ENCODE measurements around the gene ANKS4B. TPM values are rescaled to one million over a fixed set of nuclear protein-coding genes. Genes with fewer than 3 reads are reported as not detected.

Gene ANKS4B
- total RNA-seq, 1 experiment from 2014 or later: 0.09 TPM

GRCh38 chr16:21228361-21228872 is 5.1 kb upstream of the ANKS4B start:
- no peak overlapping the region for H4K8ac ChIP-seq (replicated peaks; ENCODE audit: insufficient read length, low read depth, low read length)
- no peaks in the 10 kb centered on the region for H3K79me1 ChIP-seq (ENCODE audit: insufficient read depth, low read depth, low read length, poor library complexity, severe bottlenecking)
- H3K4me1 ChIP-seq (ENCODE audit: insufficient read depth, low read length): peaks cover 3% of the 10 kb centered on the region; the same call in 1 of the 2 replicates
- H3K9me3 Mint-ChIP-seq: no peaks in the 10 kb centered on the region
- TF ChIP-seq, protein P1, sequence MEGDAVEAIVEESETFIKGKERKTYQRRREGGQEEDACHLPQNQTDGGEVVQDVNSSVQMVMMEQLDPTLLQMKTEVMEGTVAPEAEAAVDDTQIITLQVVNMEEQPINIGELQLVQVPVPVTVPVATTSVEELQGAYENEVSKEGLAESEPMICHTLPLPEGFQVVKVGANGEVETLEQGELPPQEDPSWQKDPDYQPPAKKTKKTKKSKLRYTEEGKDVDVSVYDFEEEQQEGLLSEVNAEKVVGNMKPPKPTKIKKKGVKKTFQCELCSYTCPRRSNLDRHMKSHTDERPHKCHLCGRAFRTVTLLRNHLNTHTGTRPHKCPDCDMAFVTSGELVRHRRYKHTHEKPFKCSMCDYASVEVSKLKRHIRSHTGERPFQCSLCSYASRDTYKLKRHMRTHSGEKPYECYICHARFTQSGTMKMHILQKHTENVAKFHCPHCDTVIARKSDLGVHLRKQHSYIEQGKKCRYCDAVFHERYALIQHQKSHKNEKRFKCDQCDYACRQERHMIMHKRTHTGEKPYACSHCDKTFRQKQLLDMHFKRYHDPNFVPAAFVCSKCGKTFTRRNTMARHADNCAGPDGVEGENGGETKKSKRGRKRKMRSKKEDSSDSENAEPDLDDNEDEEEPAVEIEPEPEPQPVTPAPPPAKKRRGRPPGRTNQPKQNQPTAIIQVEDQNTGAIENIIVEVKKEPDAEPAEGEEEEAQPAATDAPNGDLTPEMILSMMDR (conservative IDR thresholded peaks at IDR 0.05): no peak
- H3K27me3 ChIP-seq (ENCODE audit: insufficient read depth, low read length): no peaks in the 10 kb centered on the region
- no peak overlapping the region for H4K91ac ChIP-seq (ENCODE audit: insufficient read length, low read depth, low read length)
- H2BK120ac ChIP-seq (ENCODE audit: low read depth, low read length, poor library complexity, severe bottlenecking): no peak overlapping the region
- H2BK12ac ChIP-seq (ENCODE audit: insufficient read length, low read depth, low read length): no peak overlapping the region
- no peak overlapping the region for H3K4me3 Mint-ChIP-seq
- no peak overlapping the region for H3K4me2 ChIP-seq (ENCODE audit: insufficient read depth, insufficient read length, low read length)
- H3K56ac ChIP-seq (ENCODE audit: insufficient read length, low read depth, low read length): no peak overlapping the region
- H2AK5ac ChIP-seq (ENCODE audit: insufficient read length, low read length): no peak overlapping the region
- WGBS (ENCODE audit: extremely low coverage, insufficient read length, low lambda C conversion rate): no CpG with 5 or more reads among the region's 2 CpGs
- H2BK15ac ChIP-seq (ENCODE audit: low read depth, low read length): no peak overlapping the region
- H3K27ac Mint-ChIP-seq: no peak overlapping the region
- no peak for DNase-seq
- peaks cover 15% of the 10 kb centered on the region for H3K27me3 Mint-ChIP-seq (ENCODE audit: low read depth)
- H2BK5ac ChIP-seq (ENCODE audit: insufficient read length, low read length): no peak overlapping the region
- H3K23me2 ChIP-seq (ENCODE audit: insufficient read length, low read depth, low read length, poor library complexity, severe bottlenecking): no peaks in the 10 kb centered on the region
- H3K9me3 ChIP-seq (ENCODE audit: control insufficient read depth, low read depth, low read length): no peaks in the 10 kb centered on the region
- H3K27ac ChIP-seq (ENCODE audit: insufficient read length, low read depth, low read length): no peak overlapping the region
- no peaks in the 10 kb centered on the region for H4K20me1 ChIP-seq (ENCODE audit: control insufficient read depth, insufficient read depth, insufficient read length)
- H3K23ac ChIP-seq (ENCODE audit: insufficient read length, low read depth, low read length): no peak overlapping the region
- H3T11ph ChIP-seq (ENCODE audit: low read length): no peak overlapping the region
- no peaks in the 10 kb centered on the region for H3K36me3 Mint-ChIP-seq (ENCODE audit: insufficient read depth in 1 of 3, low read depth in 3 of 3)
- H4K5ac ChIP-seq (ENCODE audit: insufficient read length, low read depth, low read length): no peak overlapping the region
- H3K18ac ChIP-seq (ENCODE audit: insufficient read length, low read depth, low read length): no peak overlapping the region
- no peak overlapping the region for H3K9ac ChIP-seq (ENCODE audit: extremely low read depth, insufficient read length, low read length)
- H2BK20ac ChIP-seq (ENCODE audit: low read depth, low read length, poor library complexity, severe bottlenecking): no peak overlapping the region
- no peak overlapping the region for H2AFZ ChIP-seq (ENCODE audit: low read length)
- no peak overlapping the region for H3K14ac ChIP-seq (ENCODE audit: insufficient read depth, low read length)
- H3K4me1 Mint-ChIP-seq: peaks cover 13 to 18% of the 10 kb centered on the region in 2 experiments
- H3K4ac ChIP-seq (ENCODE audit: low read depth, low read length): no peak overlapping the region
- no peaks in the 10 kb centered on the region for H3K79me2 ChIP-seq (ENCODE audit: insufficient read depth, low read length)
